ENCODE data around the gene SLC29A2. TPM values are rescaled to one million over a fixed set of nuclear protein-coding genes. Genes with fewer than 3 reads are reported as not detected.

SLC29A2 gene
- total RNA-seq, 1 donor from 2014 or later = 10.2 TPM

DNA sequence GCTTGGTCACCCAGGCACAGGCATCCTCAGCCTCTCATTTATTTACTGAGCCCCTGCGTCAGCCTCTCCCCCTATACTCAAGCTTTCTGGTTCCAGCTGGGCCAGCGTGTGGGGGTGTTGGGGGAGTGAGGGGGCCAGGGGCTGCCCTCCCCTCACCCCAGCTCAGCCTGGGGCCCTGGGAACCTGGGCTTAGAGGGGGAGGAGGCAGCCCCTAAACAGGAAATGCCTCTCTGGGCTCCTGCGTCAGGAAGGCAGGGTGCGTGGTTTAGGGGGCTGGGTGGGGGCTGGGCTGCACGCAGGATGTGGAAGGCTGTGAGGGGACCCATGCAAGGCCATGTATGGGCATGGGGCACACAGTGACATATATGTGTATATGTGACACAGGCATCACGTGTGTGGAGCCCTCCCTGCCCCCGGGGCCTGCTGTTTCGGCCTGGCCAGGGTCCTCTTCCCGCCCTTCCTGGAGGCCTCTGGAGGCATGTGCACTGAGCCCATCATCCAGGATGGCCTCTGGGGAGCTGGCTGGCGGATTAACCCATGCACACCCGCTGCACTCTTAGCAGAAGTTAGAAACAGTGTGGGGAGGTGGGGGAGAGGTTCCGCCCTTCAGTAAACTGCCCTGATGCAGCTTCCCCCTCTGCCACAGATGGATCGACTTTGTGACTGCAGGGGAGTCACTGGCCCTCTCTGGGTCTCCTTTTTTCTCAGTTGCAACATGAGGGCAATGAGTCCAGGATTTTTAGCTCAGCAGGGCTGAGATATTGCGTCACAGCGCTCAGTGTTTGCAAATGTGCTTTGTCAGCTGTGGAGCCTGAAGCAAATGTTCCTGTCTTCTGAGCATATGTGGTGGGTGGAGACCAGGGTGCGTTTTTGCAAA is 53.6 kb downstream of the SLC29A2 start:
- peak; percentile 63 for DNase-seq

GRCh38 chr11:66317322-66317722 is 54.2 kb downstream of the SLC29A2 start:
- peak; percentile 67 for DNase-seq

GRCh38 chr11:66316849-66317251 is 54.7 kb downstream of the SLC29A2 start, which contains the start of gene CD248:
Gene CD248 (minus strand): TSS chr11:66317044. CDS start chr11:66317027, 17 bp downstream.
- DNase-seq = peak; percentile 88

DNA sequence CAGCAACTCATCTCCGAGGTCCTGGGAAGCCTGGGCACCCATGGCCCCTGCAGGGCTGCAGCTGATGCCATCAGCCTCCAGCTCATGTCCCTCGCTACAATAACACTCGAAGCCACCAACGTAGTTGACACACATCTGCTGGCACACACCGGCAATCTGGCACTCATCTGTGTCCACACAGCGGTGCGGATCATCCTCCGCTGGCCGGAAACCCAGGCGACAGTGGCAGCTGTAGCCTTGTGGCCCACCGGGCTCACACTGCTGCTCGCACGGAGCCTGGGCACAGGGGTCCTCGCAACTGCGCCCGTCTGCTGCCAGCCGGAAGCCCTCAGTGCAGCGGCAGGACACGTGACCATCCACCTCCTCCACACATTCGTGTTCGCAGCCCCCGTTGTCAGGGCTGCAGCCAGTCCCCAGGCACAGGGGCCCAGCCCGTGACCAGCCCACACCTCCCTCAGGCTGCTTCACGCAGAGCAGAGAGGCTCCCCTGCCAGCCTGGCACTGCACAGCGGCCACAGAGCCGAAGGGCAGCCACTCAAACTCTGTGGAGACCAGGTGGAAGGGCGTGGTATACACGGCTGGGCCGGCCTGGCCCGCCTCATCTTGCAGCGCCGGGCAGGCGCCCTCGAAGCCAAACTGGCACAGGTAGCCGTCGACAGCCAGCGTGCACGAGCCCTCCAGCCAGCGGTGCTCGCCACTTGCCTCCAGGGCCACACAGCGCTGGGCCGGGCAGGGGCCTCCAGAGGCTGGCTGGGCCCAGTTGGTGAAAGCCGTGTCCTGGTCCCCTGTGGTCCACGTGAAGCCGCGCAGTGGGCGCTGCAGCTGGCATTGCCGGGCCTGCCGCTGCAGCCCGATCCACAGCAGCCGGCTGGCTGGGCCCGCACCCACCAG is 55.4 kb downstream of the SLC29A2 start:
- DNase-seq = no peak

DNA sequence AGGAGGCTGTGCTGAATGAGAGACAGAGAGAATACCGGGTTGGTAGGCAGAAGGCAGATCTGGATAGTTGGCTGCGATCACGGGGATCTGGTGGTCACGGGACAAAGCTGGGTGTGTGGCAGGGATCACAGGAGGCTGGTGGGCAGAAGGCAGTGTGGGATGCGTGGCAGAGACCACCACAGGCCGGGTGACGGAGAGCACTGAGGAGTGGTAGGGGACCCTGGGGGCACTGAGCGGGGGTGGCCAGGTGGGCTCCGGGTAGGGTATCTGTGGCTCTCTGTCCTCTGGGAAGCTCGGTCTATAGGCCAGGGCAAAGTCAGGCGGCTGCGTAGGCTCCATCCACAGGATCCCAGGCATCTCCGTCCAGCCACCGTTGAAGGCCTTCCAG is 56.1 kb downstream of the SLC29A2 start:
- no peak for DNase-seq

GRCh38 chr11:66314561-66315497 is 56.7 kb downstream of the SLC29A2 start:
- DNase-seq = no peak

GRCh38 chr11:66314186-66314501 is 57.4 kb downstream of the SLC29A2 start:
- DNase-seq = no peak

DNA sequence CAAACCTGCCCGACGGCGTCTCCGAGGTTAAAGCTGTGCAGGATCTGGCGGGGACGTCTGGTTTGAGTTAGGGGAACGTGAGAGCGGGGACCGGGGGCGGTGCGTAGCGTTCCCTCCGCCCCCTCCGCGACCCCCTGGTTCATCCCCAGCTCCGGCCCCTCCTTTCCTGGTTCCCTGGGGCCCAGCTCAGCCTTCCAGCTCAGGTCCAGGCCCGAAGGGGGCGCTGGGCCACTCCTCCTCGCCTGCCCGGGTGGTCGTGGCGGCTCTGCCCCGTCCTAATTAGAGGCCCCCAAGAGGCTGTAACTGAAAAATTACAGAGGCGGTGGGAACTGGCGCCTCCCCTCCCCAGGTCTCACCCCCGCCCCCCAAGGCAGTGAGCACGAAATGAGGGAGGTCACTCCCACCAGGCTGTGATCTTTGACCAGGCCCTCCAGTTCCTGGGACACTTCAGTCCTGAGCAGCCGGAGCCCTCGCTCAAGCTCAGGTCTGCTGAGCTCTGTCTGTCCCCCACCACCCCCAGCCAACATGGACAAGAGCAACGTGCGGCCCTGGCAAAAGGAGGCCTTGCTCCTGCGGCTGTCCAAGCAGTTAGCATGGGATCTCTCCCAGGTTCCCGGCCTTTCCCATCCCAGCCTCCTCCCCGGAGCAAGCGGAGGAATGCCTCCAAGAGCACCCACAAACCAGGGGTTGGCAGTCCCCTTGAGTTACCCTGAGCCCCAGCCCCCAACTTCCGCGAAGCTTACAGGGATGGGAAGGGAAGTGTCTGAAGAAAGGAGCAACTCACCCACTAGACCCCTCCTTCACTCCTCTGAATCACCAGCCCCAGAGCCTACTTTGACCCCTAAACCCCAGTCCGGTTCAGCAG is 58.0 kb downstream of the SLC29A2 start:
- peak; percentile 86 for DNase-seq

- peak; percentile 98 for DNase-seq
Measured at GRCh38 chr11:66312549-66313320, 58.8 kb downstream of the SLC29A2 start.

Small RNA genes within 50 kb of the gene (small RNA-seq; reads per million reads assigned to genes)
- gene RF00017 (ENCODE audit: low replicate concordance) (not detected), gene RNU1-84P (ENCODE audit: low replicate concordance) (not detected)

Other genes with a start within 250 kb of the SLC29A2 start
- gene KLC2, start 114.1 kb downstream of the SLC29A2 start, total RNA-seq = 11.4 TPM
- 62.2 TPM for gene RAB1B, start 103.1 kb downstream of the SLC29A2 start, total RNA-seq
- 1.7 TPM for gene CNIH2, start 93.6 kb downstream of the SLC29A2 start, total RNA-seq
- 53.5 TPM for gene YIF1A, start 82.6 kb downstream of the SLC29A2 start, total RNA-seq
- gene TMEM151A, start 79.9 kb downstream of the SLC29A2 start, total RNA-seq = not detected
- gene CD248, start 54.7 kb downstream of the SLC29A2 start, total RNA-seq = 37.6 TPM
- gene RIN1, start 35.3 kb downstream of the SLC29A2 start, total RNA-seq = 7.1 TPM
- 23.6 TPM for gene BRMS1, start 26.7 kb downstream of the SLC29A2 start, total RNA-seq
- gene B4GAT1, start 24.1 kb downstream of the SLC29A2 start, total RNA-seq = 40.8 TPM
- 1.4 TPM for gene NPAS4, start 49.3 kb upstream of the SLC29A2 start, total RNA-seq
- gene MRPL11, start 67.1 kb upstream of the SLC29A2 start, total RNA-seq = 55.9 TPM
- 5.9 TPM for gene PELI3, start 95.1 kb upstream of the SLC29A2 start, total RNA-seq
- gene DPP3, start 108.7 kb upstream of the SLC29A2 start, total RNA-seq = 21.2 TPM
- 29.6 TPM for gene BBS1, start 138.9 kb upstream of the SLC29A2 start, total RNA-seq
- gene ZDHHC24, start 174.3 kb upstream of the SLC29A2 start, total RNA-seq = 5.3 TPM
- gene ACTN3, start 175.1 kb upstream of the SLC29A2 start, total RNA-seq = 91.4 TPM
- gene CTSF, start 196.8 kb upstream of the SLC29A2 start, total RNA-seq = 35.7 TPM
- gene CCDC87, start 221.3 kb upstream of the SLC29A2 start, total RNA-seq = 0.10 TPM
- 33.4 TPM for gene CCS, start 221.4 kb upstream of the SLC29A2 start, total RNA-seq
- 31.6 TPM for gene RBM14, start 244.9 kb upstream of the SLC29A2 start, total RNA-seq